Activated CD4-positive, CD25-positive, alpha-beta regulatory T cell treated with anti-CD3 and anti-CD28 coated beads, Interleukin-2, amount 50 U/mL, for 24 hours (primary cell): Measurements from ENCODE around the gene KISS1R.

Experiments used
- ATAC-seq, 2 donors: fragments of 150-1000 bp; cut with Tn5 transposase; one replicate each; pipeline ENCODE4 v1.10.0; 2021; ENCODE audit warnings: mild to moderate bottlenecking in 1 of 2, moderate library complexity in 1 of 2

KISS1R gene

DNA sequence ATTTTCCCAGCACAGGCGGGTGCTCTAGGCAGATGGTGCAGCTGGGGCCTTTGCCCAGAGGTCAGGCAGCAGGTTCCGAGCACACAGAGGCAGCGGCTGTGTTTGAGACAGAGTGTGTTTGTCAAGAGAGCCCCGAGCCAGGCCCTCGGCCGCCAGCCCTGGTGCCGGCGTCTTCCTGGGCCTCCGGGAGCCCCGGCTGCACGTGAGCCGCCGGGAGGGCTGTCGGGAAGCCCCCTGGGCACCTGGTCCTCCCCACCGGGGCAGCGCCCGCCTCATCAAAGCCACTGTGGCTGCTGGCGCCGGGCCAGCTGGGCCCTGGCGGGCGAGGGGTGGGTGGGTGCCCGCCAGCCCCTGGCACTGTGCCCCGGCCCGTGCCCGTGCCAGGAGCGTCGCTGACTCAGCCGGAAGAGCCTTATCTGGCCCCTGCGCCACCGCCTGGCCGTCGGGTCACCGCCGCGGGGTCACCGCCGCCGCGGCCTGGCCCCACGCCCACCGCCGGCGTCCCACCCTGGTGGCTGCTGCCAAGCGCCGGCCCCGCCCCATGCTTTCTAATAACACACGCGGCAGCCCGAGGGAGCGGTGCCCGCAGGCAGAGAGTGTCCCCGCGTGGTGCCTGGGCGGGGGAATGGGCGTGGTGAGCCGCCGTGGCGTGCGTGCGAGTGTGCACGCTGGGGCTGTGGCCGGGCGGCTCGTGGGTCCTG is 23.6 kb downstream of the KISS1R start:
- ATAC-seq: peak; percentile 82 to 87

GRCh38 chr19:941292-942132 is 24.4 kb downstream of the KISS1R start:
- ATAC-seq: no peak

DNA sequence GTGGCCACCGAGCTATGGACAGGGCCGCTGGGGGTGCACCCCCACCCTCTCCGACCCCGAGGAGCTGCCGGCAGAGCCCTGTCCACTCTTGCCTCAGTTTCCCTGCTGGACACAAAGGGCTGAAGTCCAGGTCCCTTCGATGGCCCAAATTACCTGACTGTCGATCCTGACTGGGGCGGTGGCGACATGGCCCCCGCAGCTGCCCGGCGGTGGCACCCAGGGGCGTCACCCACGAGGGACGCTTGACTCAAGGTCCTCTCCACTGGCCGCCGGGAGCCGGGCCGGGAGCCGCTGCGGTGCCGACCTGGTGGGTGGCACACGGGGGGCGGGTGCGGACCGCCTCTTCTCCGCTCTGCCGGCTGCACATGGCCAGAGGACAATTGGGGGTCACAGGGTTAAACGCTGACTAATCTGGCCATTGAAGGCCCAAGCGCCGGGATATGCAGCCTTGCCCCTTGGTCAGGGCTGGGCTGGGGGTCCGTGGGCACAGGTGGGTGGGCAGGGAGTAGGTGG is 25.1 kb downstream of the KISS1R start:
- no peak for ATAC-seq

- ATAC-seq: no peak
Measured at GRCh38 chr19:943551-944170, 26.5 kb downstream of the KISS1R start.

DNA sequence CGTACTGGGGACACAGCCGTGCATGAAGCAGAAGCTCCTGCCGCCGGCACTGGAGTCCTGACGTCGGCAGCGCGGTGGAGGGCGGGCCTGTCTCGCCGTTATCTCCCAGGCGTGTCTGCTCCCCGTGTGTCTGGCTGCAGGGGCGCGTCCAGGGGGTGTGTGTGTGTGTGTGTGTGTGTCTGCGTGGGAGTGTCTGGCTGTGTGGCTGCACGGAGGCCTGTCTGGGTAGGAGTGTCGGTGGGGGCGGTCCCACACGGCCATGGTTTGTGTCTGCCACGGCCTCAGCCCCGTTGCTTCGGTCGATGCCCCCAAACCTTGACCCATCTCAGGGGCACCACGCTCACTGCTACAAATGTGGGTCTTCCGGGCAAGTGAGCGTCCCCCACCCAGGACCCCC is 27.0 kb downstream of the KISS1R start:
- no peak for ATAC-seq

GRCh38 chr19:944663-945241 is 27.6 kb downstream of the KISS1R start:
- no peak for ATAC-seq

- no peak for ATAC-seq
Measured at GRCh38 chr19:945401-946252, 28.5 kb downstream of the KISS1R start.

GRCh38 chr19:947090-947706 is 30.1 kb downstream of the KISS1R start:
- peak in 1 of 2 donors; percentile 51 for ATAC-seq

DNA sequence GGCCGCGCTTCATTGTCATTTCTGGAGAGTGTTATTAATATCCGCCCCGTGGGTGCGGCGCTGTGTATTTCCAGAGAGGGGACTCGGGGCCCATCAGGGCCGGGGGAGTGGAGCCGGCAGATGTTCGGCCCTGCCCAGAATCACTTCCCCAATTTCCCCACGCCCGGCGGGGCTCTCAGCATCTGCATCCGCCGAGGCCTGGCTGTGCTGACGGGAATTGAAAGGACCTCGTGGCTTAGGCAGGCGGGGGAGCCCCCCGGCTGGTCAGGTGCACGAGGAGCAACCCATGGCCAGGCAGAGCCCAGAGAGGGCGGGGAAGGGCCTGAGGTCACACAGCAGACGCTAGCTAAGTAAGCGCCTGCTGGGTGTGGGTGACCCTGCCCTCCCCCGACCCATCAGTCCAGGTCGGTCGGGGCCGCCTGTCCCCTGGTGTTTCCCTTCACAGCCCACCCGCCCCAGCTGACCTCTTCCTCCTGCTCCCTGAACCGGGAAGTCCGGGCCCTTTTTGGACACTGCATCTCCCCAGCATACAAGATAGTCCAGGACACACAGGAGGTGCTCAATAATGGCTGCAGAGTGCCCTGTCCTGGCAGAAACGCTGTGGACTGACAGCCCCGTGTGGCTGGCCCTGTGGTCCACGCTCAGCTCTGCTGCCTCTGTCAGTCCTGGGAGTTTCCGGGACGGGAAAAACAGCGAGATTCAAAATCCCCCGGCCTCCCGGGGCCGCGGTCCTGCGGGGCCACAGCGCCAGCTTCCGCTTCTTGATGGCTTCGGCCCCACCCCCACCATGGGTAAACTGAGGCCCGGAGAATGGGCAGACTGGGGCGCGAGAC is 30.8 kb downstream of the KISS1R start:
- peak; percentile 60 to 70 for ATAC-seq

DNA sequence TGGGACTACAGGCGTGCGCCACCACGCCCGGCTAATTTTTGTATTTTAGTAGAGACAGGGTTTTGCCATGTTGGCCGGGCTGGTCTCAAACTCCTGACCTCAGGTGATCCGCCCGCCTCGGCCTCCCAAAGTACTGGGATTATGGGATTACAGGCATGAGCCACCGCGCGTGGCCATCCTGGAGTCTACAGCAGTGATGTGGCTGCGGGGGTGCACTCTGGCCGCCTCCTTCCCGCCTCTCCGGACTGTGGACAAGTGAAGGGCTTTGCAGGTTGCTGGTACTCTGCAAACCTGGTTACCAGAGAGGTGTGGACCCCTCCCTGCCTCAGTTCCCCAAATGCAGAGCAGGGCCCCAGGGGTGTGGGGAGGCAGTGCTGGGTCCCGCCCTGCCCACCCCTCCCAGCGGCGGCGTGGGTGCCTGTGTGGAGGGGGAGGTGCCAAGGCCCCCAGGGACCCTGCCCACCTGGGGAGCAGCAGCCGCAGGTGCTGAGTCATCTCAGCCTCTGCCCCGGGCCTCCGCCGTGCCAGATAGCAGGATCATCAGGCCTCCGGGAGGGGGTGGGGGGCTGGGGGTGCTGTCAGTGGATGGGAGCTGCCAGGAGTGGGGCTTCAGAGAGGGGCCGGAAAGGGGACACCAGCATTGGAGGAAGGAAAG is 31.8 kb downstream of the KISS1R start:
- no peak for ATAC-seq

DNA sequence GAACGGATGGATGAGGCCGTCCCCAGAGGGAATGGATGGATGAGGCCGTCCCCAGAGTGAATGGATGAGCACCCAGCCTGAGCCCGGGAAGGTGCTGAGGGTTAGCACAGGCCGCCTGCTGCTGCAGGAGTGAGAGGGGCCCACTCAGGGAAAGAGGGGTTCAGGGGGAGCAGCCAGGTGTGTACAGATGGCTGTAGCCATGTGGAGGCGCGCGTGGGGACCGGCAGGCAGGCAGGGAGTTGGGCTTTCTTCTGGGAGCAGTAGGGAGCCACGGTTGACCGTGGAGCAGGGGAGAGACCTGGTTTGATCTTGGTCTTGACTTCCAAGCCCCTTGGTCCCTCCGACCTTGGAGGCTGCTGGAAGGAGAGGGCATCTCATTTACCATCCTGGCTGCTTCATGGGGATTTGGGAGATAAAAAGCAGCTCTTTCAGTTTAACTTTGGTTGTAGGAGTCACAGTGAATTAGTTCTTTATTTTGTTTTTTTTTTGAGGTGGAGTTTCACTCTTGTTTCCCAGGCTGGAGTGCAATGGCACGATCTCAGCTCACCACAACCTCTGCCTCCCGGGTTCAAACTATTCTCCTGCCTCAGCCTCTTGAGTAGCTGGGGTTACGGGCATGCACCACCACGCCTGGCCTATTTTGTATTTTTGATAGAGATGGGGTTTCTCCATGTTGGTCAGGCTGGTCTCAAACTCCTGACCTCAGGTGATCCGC is 33.4 kb downstream of the KISS1R start:
- no peak for ATAC-seq

DNA sequence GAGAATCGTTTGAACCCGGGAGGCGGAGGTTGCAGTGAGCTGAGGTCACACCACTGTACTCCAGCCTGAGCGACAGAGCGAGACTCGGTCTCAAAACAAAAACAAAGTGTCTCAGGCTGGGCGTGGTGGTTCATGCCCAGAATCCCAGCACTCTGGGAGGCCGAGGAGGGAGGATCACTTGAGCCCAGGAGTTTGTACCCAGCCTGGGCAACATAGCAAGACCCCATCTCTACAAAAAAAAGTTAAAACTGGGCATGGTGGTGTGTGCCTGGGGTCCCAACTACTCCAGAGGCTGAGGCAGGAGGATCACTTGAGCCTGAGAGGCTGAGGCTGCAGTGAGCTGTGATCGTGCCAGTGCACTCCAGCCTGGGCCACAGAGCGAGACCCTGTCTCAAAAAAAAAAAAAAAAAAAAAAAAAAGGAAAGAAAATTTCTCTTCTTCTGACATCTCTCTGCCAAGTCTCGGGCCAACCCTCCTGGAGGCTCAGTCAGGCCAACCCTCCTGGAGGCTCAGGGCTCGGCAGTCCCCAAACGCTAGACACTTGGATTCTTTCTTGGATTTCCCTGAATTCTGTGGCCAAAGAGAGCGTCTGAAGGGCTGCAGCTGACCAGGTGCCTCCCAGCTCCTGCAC is 35.0 kb downstream of the KISS1R start:
- no peak for ATAC-seq

GRCh38 chr19:952680-953444 is 35.7 kb downstream of the KISS1R start:
- ATAC-seq: no peak

- ATAC-seq: no peak
Measured at GRCh38 chr19:953445-954271, 36.5 kb downstream of the KISS1R start.

DNA sequence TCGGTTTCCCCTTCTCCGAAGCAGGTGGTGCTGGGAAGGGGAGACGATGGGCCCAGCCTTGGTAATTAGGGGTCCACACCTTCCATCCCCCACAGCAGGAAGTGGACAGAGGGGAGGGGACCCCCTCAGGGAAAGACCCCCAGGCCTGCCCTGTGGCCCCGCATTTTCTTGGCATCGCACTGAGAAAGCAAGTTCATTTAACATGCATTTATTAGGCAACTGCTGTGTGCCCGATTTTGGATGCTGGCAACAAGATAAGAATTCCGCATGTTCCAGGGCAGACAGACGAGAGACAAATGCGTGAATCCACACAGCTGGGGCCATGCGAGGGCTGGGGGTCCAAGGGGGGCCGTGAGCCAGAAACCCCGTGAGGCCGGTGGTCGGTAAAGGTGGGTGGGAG is 37.1 kb downstream of the KISS1R start:
- ATAC-seq: no peak

DNA sequence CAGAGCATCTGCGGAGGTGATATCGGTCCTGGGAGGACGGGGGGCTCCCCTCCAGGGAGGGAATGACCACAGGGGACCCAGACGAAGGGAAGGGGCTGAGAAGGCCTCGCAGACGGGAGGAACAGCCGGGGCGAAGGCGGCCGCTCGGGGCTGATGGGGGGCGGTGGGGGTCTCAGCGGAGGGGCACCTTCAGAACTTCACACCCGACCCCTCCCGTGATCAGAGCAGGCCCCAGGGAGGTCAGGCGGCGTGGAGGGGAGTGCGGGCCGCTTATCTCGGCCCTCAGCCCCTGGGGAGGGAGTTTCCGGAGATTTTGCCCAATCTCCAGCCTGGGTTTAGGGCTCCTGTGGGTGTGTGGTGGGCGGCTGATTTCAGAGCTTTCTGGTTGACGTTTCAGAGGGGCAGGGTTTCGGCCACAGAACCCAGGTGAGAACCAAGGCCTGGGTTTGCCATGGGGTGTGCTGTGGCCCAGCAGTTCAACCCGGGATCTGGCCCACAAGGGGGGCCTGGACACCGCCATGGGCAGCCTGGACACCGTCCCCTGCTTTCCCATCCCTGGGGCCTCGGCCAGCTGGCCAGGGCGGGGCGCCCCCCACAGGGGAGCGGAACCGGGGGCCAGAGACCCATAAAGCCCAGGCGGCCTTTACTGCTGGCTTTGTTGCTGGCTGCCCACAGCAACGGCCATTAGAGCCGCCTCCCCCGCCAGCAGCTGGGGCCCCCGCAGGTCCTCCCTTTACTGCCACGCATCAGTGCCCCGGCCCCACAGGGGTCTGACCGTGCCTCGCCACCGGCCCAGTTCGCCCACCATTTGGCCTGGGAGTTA is 37.8 kb downstream of the KISS1R start:
- no peak for ATAC-seq
